ENCODE data around the gene GKN2.
A peak's percentile ranks its signal among the peaks of the same experiment; 100 is the strongest.

GKN2 gene

GRCh38 chr2:68974946-68975665 is 22.4 kb upstream of the GKN2 start:
- no peak for DNase-seq (ENCODE audit: extremely low read depth, low read depth)
- no peak for TF ChIP-seq CTCF (IDR thresholded peaks at IDR 0.05; ENCODE audit: low read depth, low read length)

- no peak for DNase-seq (ENCODE audit: extremely low read depth, low read depth)
- no peak for TF ChIP-seq CTCF (IDR thresholded peaks at IDR 0.05; ENCODE audit: low read depth, low read length)
Observed at GRCh38 chr2:68974251-68974650, 21.6 kb upstream of the GKN2 start, which contains the start of gene GKN1. TSS of gene GKN1 (plus strand) at chr2:68974636. CDS start at chr2:68974678, 42 bp downstream.

GRCh38 chr2:68971591-68972231 is 19.0 kb upstream of the GKN2 start:
- no peak for TF ChIP-seq CTCF (IDR thresholded peaks at IDR 0.05; ENCODE audit: low read depth, low read length)
- DNase-seq (ENCODE audit: extremely low read depth, low read depth) = peak; percentile 37

- no peak for TF ChIP-seq CTCF (IDR thresholded peaks at IDR 0.05; ENCODE audit: low read depth, low read length)
- DNase-seq (ENCODE audit: extremely low read depth, low read depth) = no peak
Observed at GRCh38 chr2:68970566-68971265, 18.0 kb upstream of the GKN2 start.

- TF ChIP-seq CTCF (IDR thresholded peaks at IDR 0.05; ENCODE audit: low read depth, low read length) = no peak
- no peak for DNase-seq (ENCODE audit: extremely low read depth, low read depth)
Observed at GRCh38 chr2:68969736-68970490, 17.2 kb upstream of the GKN2 start.

- no peak for TF ChIP-seq CTCF (IDR thresholded peaks at IDR 0.05; ENCODE audit: low read depth, low read length)
- DNase-seq (ENCODE audit: extremely low read depth, low read depth) = no peak
Observed at GRCh38 chr2:68968221-68968620, 15.5 kb upstream of the GKN2 start.
